GM12891 (cell line): ENCODE data around the gene ARHGAP33.

Experiments used
- DNase-seq: peaks from one replicate; pipeline ENCODE4 v3.0.0; 2011; ENCODE audit warnings: low spot score; ENCODE audit not compliant: insufficient read length
- FAIRE-seq: peaks from 2 replicates; lab custom pipeline; 2011; peaks lifted over from hg19 to GRCh38; lab: Jason Lieb, UNC
- PAX5 ChIP-seq: IDR thresholded peaks from 2 replicates; pipeline ENCODE4 v1.6.1; 2011; ENCODE audit warnings: low read length, moderate library complexity, mild to moderate bottlenecking; ENCODE audit not compliant: insufficient read depth, severe bottlenecking
- POLR2A ChIP-seq: IDR thresholded peaks from 2 replicates; pipeline ENCODE4 v1.6.1; 2011; ENCODE audit warnings: low read depth, low read length, control low read depth
- POLR2AphosphoS5 ChIP-seq: IDR thresholded peaks from 2 replicates; pipeline ENCODE4 v1.6.1; 2011; ENCODE audit warnings: low read depth, low read length, control low read depth
- POU2F2 ChIP-seq: IDR thresholded peaks from 2 replicates; pipeline ENCODE4 v1.6.1; 2011; ENCODE audit warnings: low read depth, mild to moderate bottlenecking, control low read depth, low read length, moderate library complexity
- SPI1 ChIP-seq: IDR thresholded peaks from 2 replicates; pipeline ENCODE4 v1.6.1; 2011; ENCODE audit warnings: low read depth, low read length, control low read depth
- TAF1 ChIP-seq: IDR thresholded peaks from 2 replicates; pipeline ENCODE4 v1.6.1; 2011; ENCODE audit warnings: low read depth, low read length, control low read depth

Gene ARHGAP33

GRCh38 chr19:35746531-35746930 lies 28.8 kb upstream of the ARHGAP33 start:
- no peak for DNase-seq
- FAIRE-seq: no peak
- TF ChIP-seq POLR2AphosphoS5 (no peak), POLR2A (no peak), SPI1 (no peak), PAX5 (no peak), POU2F2 (no peak), TAF1 (no peak)

GRCh38 chr19:35748106-35749020 lies 27.0 kb upstream of the ARHGAP33 start, which contains the start of gene LIN37:
TSS of gene LIN37 (plus strand) at chr19:35748576. CDS start at chr19:35748725, 149 bp downstream.
- FAIRE-seq (peak; percentile 98), DNase-seq (peak; percentile 84)
- TF ChIP-seq SPI1: no peak
- 0 out of 2 replicates have a peak, but pooled peaks have one; percentile 31 for TF ChIP-seq POLR2AphosphoS5
- TF ChIP-seq PAX5: no peak
- peak; percentile 55; the same call in 1 of the 2 replicates for TF ChIP-seq POU2F2
- no peak for TF ChIP-seq TAF1
- peak; percentile 26; the same call in 1 of the 2 replicates for TF ChIP-seq POLR2A

- DNase-seq (no peak), FAIRE-seq (no peak)
- TF ChIP-seq PAX5 (no peak), POLR2AphosphoS5 (no peak)
Observed at GRCh38 chr19:35750167-35750566, 25.2 kb upstream of the ARHGAP33 start.

- FAIRE-seq (no peak), DNase-seq (no peak)
- TF ChIP-seq TAF1: no peak
- no peak for TF ChIP-seq SPI1
- TF ChIP-seq POLR2AphosphoS5: no peak
- TF ChIP-seq POLR2A: no peak
- no peak for TF ChIP-seq POU2F2
- TF ChIP-seq PAX5: no peak
Observed at GRCh38 chr19:35751839-35752745, 23.3 kb upstream of the ARHGAP33 start.

GRCh38 chr19:35752746-35753350 lies 22.5 kb upstream of the ARHGAP33 start:
- no peak for DNase-seq
- no peak for FAIRE-seq
- TF ChIP-seq POLR2AphosphoS5 (no peak), TAF1 (no peak), SPI1 (no peak), POLR2A (no peak), POU2F2 (no peak), PAX5 (no peak)

- TF ChIP-seq PAX5 (no peak), POLR2A (no peak), POU2F2 (no peak), TAF1 (no peak), POLR2AphosphoS5 (no peak), SPI1 (no peak)
- no peak for FAIRE-seq
- no peak for DNase-seq
Observed at GRCh38 chr19:35753634-35754369, 21.6 kb upstream of the ARHGAP33 start.

- no peak for FAIRE-seq
- no peak for TF ChIP-seq POU2F2
- TF ChIP-seq PAX5: no peak
- TF ChIP-seq POLR2A: no peak
- no peak for TF ChIP-seq TAF1
- TF ChIP-seq SPI1: no peak
- TF ChIP-seq POLR2AphosphoS5: no peak
- no peak for DNase-seq
Observed at GRCh38 chr19:35754370-35755130, 20.8 kb upstream of the ARHGAP33 start.

GRCh38 chr19:35755131-35755549 lies 20.2 kb upstream of the ARHGAP33 start:
- TF ChIP-seq POU2F2 (no peak), SPI1 (no peak), POLR2A (no peak), PAX5 (no peak), TAF1 (no peak), POLR2AphosphoS5 (no peak)
- no peak for FAIRE-seq
- no peak for DNase-seq
